ENCODE measurements around the gene WNT5B. TPM values are rescaled to one million over a fixed set of nuclear protein-coding genes. Genes with fewer than 3 reads are reported as not detected.

Gene WNT5B
- total RNA-seq, 1 donor from 2014 or later, result 88.7 TPM

DNA sequence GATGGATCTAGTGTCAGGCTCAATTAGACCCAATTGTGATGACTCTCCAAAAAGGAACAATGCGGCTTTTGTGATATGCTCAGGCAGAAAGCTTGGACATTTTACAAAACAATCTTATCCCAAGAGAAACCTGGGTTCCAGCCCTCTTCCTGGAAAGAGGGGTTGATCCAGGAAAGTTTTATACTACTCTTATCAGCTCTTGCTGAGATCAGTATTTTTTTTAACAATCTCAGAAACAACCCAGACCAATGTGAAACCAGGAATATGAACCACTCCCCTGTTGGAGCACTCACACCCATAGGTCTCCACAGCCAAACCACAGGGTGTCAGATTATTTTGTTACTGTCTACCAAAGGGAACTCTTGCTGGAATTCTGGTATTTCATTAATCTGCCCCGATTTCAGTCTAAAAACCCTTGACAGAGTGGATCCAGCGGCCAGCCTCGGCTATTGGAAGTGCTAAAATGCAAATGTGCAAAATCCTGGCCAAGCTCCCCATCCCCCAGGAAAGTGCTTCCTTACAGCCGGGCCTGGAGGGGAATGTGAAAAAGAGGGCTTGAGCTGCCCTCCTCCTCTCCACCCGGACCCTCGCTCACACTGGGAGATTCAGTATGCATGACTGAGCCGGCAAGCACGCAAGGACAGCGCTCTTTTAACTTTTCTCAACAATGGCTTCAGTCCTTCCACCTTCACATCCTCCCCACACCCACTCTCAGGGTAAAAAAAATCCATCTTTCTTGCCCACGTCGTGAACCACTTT is 38.6 kb upstream of the WNT5B start:
- Mint-ChIP-seq H3K4me1 (ENCODE audit: unreplicated experiment) (peaks cover 77% of the 10 kb centered on the region), H3K9me3 (ENCODE audit: unreplicated experiment) (no peaks in the 10 kb centered on the region)

DNA sequence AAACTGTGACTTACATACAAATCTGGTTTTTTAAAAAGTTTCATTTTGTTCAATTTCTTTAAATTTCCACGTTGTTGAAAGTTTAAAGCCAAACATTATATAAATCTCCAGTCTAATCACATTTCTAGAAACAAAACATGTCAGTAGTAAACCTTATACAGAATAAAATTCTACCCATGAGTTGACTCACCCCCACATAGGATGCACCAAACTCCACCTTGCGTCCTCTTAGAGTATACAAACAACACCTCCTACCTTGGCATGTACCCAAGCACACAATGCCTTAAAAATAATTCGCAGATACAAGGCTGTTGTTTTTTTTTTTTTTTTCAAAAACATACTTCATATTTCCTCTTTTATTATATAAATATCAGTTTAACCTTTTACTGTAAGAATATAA is 38.0 kb upstream of the WNT5B start:
- peak overlapping the region; percentile 89 for H3K4me3 Mint-ChIP-seq (ENCODE audit: unreplicated experiment)

More for the DNA sequence above, 38.6 kb upstream of the WNT5B start:
- Mint-ChIP-seq H3K27me3 (ENCODE audit: unreplicated experiment) (no peaks in the 10 kb centered on the region), H3K27ac (ENCODE audit: unreplicated experiment) (peak overlapping the region; percentile 91), H3K36me3 (ENCODE audit: unreplicated experiment) (no peaks in the 10 kb centered on the region), H3K4me3 (ENCODE audit: unreplicated experiment) (peak overlapping the region; percentile 89)
- TF ChIP-seq, protein P1, sequence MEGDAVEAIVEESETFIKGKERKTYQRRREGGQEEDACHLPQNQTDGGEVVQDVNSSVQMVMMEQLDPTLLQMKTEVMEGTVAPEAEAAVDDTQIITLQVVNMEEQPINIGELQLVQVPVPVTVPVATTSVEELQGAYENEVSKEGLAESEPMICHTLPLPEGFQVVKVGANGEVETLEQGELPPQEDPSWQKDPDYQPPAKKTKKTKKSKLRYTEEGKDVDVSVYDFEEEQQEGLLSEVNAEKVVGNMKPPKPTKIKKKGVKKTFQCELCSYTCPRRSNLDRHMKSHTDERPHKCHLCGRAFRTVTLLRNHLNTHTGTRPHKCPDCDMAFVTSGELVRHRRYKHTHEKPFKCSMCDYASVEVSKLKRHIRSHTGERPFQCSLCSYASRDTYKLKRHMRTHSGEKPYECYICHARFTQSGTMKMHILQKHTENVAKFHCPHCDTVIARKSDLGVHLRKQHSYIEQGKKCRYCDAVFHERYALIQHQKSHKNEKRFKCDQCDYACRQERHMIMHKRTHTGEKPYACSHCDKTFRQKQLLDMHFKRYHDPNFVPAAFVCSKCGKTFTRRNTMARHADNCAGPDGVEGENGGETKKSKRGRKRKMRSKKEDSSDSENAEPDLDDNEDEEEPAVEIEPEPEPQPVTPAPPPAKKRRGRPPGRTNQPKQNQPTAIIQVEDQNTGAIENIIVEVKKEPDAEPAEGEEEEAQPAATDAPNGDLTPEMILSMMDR (IDR thresholded peaks at IDR 0.05), result no peak
- DNase-seq (ENCODE audit: extremely low spot score, unreplicated experiment), result no peak

DNA sequence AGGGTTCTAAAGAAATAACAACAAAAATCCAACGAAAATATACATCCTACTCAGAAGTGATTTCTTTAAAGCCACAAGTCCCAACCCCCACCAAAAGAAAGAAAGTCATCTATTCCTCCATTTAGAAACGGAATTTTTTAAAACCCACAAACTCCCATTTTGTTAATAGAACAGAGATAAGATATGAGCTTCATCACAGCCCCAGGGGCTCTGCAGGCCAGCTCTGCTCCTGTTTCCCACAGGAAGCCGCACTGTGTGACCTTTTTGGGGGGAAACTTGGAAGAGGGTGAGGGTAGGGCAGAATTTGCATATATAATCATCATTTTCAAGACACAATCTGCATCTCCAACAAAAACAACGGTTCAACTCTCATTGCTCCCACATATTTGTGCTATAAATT is 37.5 kb upstream of the WNT5B start:
- Mint-ChIP-seq H3K4me3 (ENCODE audit: unreplicated experiment) (peak overlapping the region; percentile 89), H3K27me3 (ENCODE audit: unreplicated experiment) (no peaks in the 10 kb centered on the region), H3K9me3 (ENCODE audit: unreplicated experiment) (no peaks in the 10 kb centered on the region), H3K4me1 (ENCODE audit: unreplicated experiment) (peaks cover 81% of the 10 kb centered on the region), H3K36me3 (ENCODE audit: unreplicated experiment) (no peaks in the 10 kb centered on the region), H3K27ac (ENCODE audit: unreplicated experiment) (peak overlapping the region; percentile 91)
- no peak for DNase-seq (ENCODE audit: extremely low spot score, unreplicated experiment)
- TF ChIP-seq, protein P1 (IDR thresholded peaks at IDR 0.05), result no peak

More for the DNA sequence above, 38.0 kb upstream of the WNT5B start:
- no peak for DNase-seq (ENCODE audit: extremely low spot score, unreplicated experiment)
- Mint-ChIP-seq H3K27ac (ENCODE audit: unreplicated experiment) (peak overlapping the region; percentile 91), H3K27me3 (ENCODE audit: unreplicated experiment) (no peaks in the 10 kb centered on the region), H3K36me3 (ENCODE audit: unreplicated experiment) (no peaks in the 10 kb centered on the region), H3K9me3 (ENCODE audit: unreplicated experiment) (no peaks in the 10 kb centered on the region), H3K4me1 (ENCODE audit: unreplicated experiment) (peaks cover 79% of the 10 kb centered on the region)
- TF ChIP-seq, protein P1 (IDR thresholded peaks at IDR 0.05), result peak; percentile 12

DNA sequence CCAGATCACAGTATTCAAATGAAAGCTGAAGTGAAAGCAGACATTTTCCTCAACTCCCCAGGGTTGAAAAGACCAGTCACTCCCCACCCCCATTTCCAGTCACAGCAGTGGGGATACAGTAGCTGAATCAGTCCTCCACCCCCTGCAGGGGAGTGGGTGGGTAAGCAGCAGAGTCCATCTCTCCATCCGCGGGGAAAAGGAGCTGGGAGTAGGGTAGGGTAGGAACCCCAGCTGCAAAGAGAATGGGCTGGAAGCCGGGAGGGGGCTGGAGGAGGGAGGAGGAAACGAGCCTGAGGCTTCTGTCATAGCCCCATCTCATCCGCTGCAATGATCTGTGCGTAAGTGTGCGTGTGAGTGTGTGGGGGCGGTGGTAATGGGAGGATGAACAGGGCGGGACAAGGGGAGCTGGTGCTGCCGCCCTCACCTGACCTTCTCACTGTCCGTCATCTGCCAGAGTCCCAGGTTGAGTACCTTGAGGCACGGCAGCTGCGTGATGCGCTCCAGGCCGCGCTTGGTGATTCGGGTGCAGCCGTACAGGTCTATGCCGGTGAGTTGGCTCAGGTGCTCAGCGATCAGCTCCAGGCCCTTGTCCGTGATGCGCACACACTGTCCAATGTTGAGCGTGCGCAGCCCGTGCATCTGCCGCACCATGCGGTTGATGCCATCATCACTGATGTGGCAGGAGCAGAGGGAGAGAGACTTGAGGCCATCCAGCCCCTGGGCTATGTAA is 36.4 kb upstream of the WNT5B start:
- Mint-ChIP-seq H3K9me3 (ENCODE audit: unreplicated experiment) (no peaks in the 10 kb centered on the region), H3K36me3 (ENCODE audit: unreplicated experiment) (no peaks in the 10 kb centered on the region), H3K4me3 (ENCODE audit: unreplicated experiment) (peak overlapping the region; percentile 89), H3K4me1 (ENCODE audit: unreplicated experiment) (peaks cover 74% of the 10 kb centered on the region), H3K27ac (ENCODE audit: unreplicated experiment) (peak overlapping the region; percentile 91), H3K27me3 (ENCODE audit: unreplicated experiment) (no peaks in the 10 kb centered on the region)
- TF ChIP-seq, protein P1 (IDR thresholded peaks at IDR 0.05), result peak; percentile 25
- DNase-seq (ENCODE audit: extremely low spot score, unreplicated experiment), result no peak

Measured in osteocyte (in vitro differentiated cells).